ENCODE results near the gene PHF2. TPM values are rescaled to one million over a fixed set of nuclear protein-coding genes. Genes with fewer than 3 reads are reported as not detected.

PHF2 gene
- total RNA-seq, 2 experiments from 2014 or later = 14.6 to 15.6 TPM

- Mint-ChIP-seq H3K27ac (no peak overlapping the region), H3K4me1 (peaks cover 40% of the 10 kb centered on the region)
Observed at GRCh38 chr9:93598647-93599241, 22.4 kb downstream of the PHF2 start.

DNA sequence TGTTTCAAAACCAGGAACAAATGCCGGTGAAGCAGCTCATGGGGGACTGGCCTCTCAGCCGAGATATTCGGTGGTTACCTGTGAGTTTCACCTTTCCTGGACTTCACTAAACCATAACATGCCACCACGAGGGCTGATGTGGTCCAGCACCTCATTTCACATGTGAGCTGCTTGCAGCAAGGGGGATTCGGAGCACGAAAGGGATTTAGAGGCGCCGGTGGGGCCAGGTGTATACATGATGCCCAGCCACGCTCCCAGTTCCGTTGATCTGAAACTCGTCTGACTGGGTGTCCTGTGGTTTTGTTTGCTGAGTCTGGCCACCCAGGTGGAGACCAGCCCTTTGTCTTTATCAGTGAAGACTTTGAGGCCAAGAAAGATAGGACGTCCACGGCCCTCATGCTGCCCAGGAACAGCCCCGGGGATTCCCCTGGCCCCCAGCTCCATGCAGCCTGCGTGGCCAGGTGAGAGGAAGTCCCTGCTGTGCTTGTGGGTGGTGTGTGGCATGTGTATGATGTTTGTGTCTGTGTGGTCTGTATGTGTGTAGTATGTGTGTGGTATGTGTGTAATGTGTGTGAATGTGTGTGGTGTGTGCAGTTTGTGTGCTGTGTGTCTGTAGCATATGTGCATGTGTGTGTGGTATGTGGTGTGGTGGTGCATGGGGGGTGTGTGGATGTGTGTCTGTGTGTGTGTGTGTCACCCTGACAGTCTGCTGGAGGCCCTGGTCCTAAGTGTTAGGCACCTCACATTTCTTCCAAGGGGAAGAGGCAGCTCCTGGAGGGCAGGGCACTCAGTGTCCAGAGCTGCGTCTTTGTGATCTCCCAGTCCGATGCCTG is 23.4 kb downstream of the PHF2 start:
- Mint-ChIP-seq H3K4me1 (peaks cover 39% of the 10 kb centered on the region), H3K36me3 (peaks cover 7% of the 10 kb centered on the region), H3K27me3 (no peaks in the 10 kb centered on the region), H3K4me3 (no peak overlapping the region), H3K9me3 (no peaks in the 10 kb centered on the region), H3K27ac (no peak overlapping the region)
- no peak for DNase-seq

More at GRCh38 chr9:93598647-93599241, 22.4 kb downstream of the PHF2 start:
- Mint-ChIP-seq H3K36me3 (peaks cover under 1% of the 10 kb centered on the region), H3K27me3 (no peaks in the 10 kb centered on the region), H3K4me3 (no peak overlapping the region), H3K9me3 (no peaks in the 10 kb centered on the region)
- no peak for DNase-seq

DNA sequence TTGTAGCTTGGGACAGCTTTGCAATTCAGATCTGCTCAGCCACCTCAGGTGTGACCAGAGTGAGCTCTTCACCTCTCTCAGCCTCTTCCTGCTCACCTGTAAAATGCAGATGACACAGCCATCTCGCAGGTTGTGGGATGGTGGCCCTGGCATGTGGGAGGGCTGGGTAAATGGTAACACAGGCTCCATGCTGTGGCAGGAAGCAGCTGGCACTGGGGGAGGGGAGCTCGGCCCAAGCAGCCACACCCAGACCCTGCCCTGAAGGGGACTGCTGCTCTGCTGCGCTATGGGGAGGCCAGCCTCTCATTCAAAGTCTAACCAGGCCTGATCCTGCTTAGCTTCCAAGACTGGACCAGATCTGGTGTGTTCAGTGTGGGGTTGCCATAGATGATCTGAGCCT is 24.1 kb downstream of the PHF2 start:
- peaks cover 2% of the 10 kb centered on the region for H3K9me3 Mint-ChIP-seq
- H3K4me1 Mint-ChIP-seq = peaks cover 41% of the 10 kb centered on the region
- no peak overlapping the region for H3K4me3 Mint-ChIP-seq
- no peak for DNase-seq
- no peaks in the 10 kb centered on the region for H3K27me3 Mint-ChIP-seq
- H3K36me3 Mint-ChIP-seq = peaks cover 11% of the 10 kb centered on the region
- H3K27ac Mint-ChIP-seq = no peak overlapping the region

- Mint-ChIP-seq H3K4me1 (peaks cover 42% of the 10 kb centered on the region), H3K27ac (no peak overlapping the region), H3K9me3 (peaks cover 5% of the 10 kb centered on the region), H3K36me3 (peaks cover 14% of the 10 kb centered on the region), H3K4me3 (no peak overlapping the region), H3K27me3 (no peaks in the 10 kb centered on the region)
- DNase-seq = no peak
Observed at GRCh38 chr9:93601063-93601462, 24.7 kb downstream of the PHF2 start.

GRCh38 chr9:93601666-93602065 is 25.3 kb downstream of the PHF2 start:
- peaks cover 20% of the 10 kb centered on the region for H3K36me3 Mint-ChIP-seq
- H3K4me1 Mint-ChIP-seq = peaks cover 44% of the 10 kb centered on the region
- no peak overlapping the region for H3K4me3 Mint-ChIP-seq
- H3K27me3 Mint-ChIP-seq = no peaks in the 10 kb centered on the region
- no peak overlapping the region for H3K27ac Mint-ChIP-seq
- peaks cover 11% of the 10 kb centered on the region for H3K9me3 Mint-ChIP-seq
- no peak for DNase-seq

DNA sequence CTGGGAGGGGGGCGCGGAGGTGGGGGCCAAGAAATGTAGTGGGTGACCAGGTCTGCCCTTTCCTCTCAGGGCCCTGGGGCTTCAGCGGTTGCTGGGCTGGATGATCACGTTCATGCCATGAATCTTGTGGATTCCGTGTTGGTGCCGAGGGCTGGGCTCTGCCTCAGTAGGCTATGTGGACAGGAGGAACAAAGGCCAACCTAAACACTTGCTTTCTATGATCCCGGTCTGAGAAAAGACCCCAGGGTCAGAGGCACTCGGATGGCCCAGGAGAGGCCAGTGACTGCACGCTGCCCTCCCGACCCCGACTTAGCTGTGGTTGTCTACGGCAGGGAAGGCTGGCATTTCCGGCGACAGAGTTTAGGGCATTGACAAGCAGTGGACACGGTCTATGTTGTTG is 26.6 kb downstream of the PHF2 start:
- Mint-ChIP-seq H3K27me3 (no peaks in the 10 kb centered on the region), H3K27ac (no peak overlapping the region), H3K4me1 (peaks cover 37% of the 10 kb centered on the region), H3K4me3 (no peak overlapping the region), H3K9me3 (peaks cover 18% of the 10 kb centered on the region), H3K36me3 (peaks cover 28% of the 10 kb centered on the region)
- no peak for DNase-seq

GRCh38 chr9:93603906-93604326 is 27.5 kb downstream of the PHF2 start:
- peaks cover 20% of the 10 kb centered on the region for H3K9me3 Mint-ChIP-seq
- H3K4me1 Mint-ChIP-seq = peaks cover 31% of the 10 kb centered on the region
- peaks cover 31% of the 10 kb centered on the region for H3K36me3 Mint-ChIP-seq
- H3K27ac Mint-ChIP-seq = no peak overlapping the region
- H3K27me3 Mint-ChIP-seq = no peaks in the 10 kb centered on the region
- no peak overlapping the region for H3K4me3 Mint-ChIP-seq
- no peak for DNase-seq

DNA sequence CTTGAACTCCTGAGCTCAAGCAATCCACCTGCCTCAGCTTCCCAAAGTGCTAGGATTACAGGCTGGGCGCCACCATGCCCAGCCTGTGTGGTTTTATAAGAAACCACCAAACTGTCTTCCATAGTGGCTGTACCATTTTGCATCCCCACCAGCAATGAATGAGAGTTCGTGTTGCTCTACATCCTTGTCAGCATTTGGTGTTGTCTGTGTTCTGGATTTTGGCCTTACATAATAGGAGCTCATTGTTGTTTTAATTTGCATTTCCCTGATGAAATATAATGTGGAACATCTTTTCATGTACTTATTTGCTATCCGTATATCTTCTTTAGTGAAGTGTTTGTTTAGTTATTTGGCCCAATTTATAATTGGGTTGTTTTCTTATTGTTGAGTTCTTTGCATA is 29.8 kb downstream of the PHF2 start:
- Mint-ChIP-seq H3K4me3 (no peak overlapping the region), H3K27ac (no peak overlapping the region), H3K27me3 (no peaks in the 10 kb centered on the region), H3K4me1 (peaks cover 11% of the 10 kb centered on the region), H3K36me3 (peaks cover 44% of the 10 kb centered on the region), H3K9me3 (peaks cover 34% of the 10 kb centered on the region)
- no peak for DNase-seq

DNA sequence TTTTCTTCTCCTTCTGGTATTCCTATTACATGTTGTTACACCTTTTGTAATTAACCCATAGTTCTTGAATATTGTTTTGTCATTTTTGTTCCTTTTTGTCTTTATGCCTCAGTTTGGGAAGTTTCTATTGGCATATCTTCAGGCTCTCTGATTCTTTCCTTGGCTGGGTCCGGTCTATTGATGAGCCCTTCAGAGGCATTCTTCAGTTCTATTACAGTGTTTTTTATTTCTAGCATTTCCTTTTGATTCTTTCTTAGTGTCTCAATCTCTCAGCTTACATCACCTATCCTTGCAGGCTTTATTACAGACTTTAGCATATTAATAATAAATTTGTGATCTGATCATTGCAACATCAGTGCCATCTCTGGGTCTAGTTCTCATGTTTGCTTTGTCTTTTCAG is 33.8 kb downstream of the PHF2 start:
- Mint-ChIP-seq H3K36me3 (peaks cover 35% of the 10 kb centered on the region), H3K9me3 (peaks cover 34% of the 10 kb centered on the region), H3K4me1 (peaks cover 21% of the 10 kb centered on the region), H3K27ac (no peak overlapping the region), H3K27me3 (no peaks in the 10 kb centered on the region), H3K4me3 (no peak overlapping the region)
- DNase-seq = no peak

- Mint-ChIP-seq H3K4me3 (no peak overlapping the region), H3K9me3 (peaks cover 19% of the 10 kb centered on the region), H3K36me3 (peaks cover 21% of the 10 kb centered on the region), H3K27ac (no peak overlapping the region), H3K27me3 (no peaks in the 10 kb centered on the region), H3K4me1 (peaks cover 14% of the 10 kb centered on the region)
- DNase-seq = no peak
Observed at GRCh38 chr9:93612052-93612795, 35.8 kb downstream of the PHF2 start.

- H3K4me1 Mint-ChIP-seq = peaks cover 14% of the 10 kb centered on the region
- peaks cover 17% of the 10 kb centered on the region for H3K9me3 Mint-ChIP-seq
- no peak for DNase-seq
- no peak overlapping the region for H3K27ac Mint-ChIP-seq
- no peak overlapping the region for H3K4me3 Mint-ChIP-seq
- H3K27me3 Mint-ChIP-seq = no peaks in the 10 kb centered on the region
- peaks cover 19% of the 10 kb centered on the region for H3K36me3 Mint-ChIP-seq
Observed at GRCh38 chr9:93612796-93613154, 36.4 kb downstream of the PHF2 start.

DNA sequence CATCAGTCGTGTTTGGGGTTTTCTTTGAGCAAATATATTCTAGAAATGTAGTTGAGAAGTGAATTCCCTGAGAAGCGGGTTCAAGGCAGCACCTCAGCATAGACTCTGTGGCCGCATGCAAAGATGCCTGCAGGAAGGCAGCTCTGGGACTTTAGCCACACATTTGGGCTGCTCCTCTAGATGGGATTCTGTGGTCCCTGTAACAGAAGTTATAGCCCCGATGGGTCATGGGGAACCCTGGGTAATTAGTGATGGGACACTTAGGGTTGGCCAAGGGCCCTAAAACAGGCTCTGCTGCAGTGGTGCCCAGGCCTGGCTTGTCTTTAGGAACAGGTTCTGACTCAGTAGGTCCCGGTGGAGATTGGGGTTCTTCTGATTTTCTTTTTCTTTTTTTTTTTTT is 36.8 kb downstream of the PHF2 start:
- DNase-seq = no peak
- no peaks in the 10 kb centered on the region for H3K27me3 Mint-ChIP-seq
- peaks cover 15% of the 10 kb centered on the region for H3K9me3 Mint-ChIP-seq
- peaks cover 16% of the 10 kb centered on the region for H3K4me1 Mint-ChIP-seq
- no peak overlapping the region for H3K27ac Mint-ChIP-seq
- H3K4me3 Mint-ChIP-seq = no peak overlapping the region
- peaks cover 16% of the 10 kb centered on the region for H3K36me3 Mint-ChIP-seq

- Mint-ChIP-seq H3K36me3 (peaks cover 15% of the 10 kb centered on the region), H3K27ac (no peak overlapping the region), H3K27me3 (no peaks in the 10 kb centered on the region)
Observed at GRCh38 chr9:93613791-93614190, 37.4 kb downstream of the PHF2 start.

DNA sequence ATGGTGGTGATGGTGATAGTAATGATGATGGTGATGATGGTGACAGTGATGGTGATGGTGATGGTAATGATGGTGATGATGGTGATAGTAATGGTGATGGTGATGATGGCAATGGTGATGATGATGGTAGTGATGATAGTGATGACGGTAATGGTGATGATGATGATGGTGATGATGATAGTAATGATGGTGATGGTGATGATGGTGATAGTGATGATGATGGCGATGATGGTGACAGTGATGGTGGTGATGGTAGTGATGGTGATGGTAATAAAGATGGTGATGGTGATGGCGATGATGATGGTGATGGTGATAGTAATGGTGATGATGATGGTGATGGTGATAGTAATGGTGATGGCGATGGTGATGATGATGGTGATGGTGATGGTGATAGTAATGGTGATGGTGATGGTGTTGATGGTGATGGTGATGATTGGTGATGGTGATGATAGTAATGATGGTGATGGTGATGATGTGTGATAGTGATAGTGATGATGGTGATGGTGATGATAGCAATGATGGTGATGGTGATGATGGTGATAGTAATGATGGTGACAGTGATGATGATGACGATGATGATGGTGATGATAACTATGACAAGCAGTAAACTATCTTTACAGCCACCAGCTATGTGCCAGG is 38.6 kb downstream of the PHF2 start:
- no peak overlapping the region for H3K4me3 Mint-ChIP-seq
- H3K27me3 Mint-ChIP-seq = no peaks in the 10 kb centered on the region
- H3K27ac Mint-ChIP-seq = no peak overlapping the region
- peaks cover 5% of the 10 kb centered on the region for H3K9me3 Mint-ChIP-seq
- peaks cover 5% of the 10 kb centered on the region for H3K36me3 Mint-ChIP-seq
- no peak for DNase-seq
- peaks cover 16% of the 10 kb centered on the region for H3K4me1 Mint-ChIP-seq

More at GRCh38 chr9:93613791-93614190, 37.4 kb downstream of the PHF2 start:
- Mint-ChIP-seq H3K4me1 (peaks cover 16% of the 10 kb centered on the region), H3K9me3 (peaks cover 15% of the 10 kb centered on the region), H3K4me3 (no peak overlapping the region)
- no peak for DNase-seq

DNA sequence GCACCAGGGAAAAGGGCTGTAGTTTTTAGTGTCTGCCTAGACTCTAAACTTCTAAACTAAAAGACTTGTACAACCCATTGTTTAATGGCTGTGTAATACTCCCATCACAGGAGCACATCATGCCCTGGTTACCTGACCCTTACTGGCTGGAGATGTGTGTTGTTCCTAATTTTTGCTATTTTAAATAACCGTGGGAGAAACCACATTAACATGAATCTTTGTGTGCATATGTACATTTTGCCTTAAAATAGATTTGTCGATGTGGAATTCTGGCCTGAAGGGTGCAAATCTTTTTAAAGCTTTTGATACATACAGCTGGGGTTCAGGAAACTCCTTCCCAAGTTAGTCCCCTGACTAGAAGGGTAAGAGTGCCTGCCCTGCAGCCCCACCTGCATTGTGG is 39.7 kb downstream of the PHF2 start:
- H3K9me3 Mint-ChIP-seq = no peaks in the 10 kb centered on the region
- no peak for DNase-seq
- H3K4me3 Mint-ChIP-seq = no peak overlapping the region
- H3K27ac Mint-ChIP-seq = no peak overlapping the region
- H3K36me3 Mint-ChIP-seq = no peaks in the 10 kb centered on the region
- H3K4me1 Mint-ChIP-seq = peaks cover 16% of the 10 kb centered on the region
- H3K27me3 Mint-ChIP-seq = no peaks in the 10 kb centered on the region

Measured in activated naive CD8-positive, alpha-beta T cell treated with anti-CD3 and anti-CD28 coated beads for 36 hours (primary cell).